Measurements from ENCODE around the gene TRPC6. TPM values are rescaled to one million over a fixed set of nuclear protein-coding genes. Genes with fewer than 3 reads are reported as not detected.

TRPC6 gene
- polyA plus RNA-seq, 1 donor from 2014 or later, result 0.11 TPM

- no peak overlapping the region for H2AFZ ChIP-seq (ENCODE audit: low read depth, low read length)
- no peak overlapping the region for H3K27ac ChIP-seq (ENCODE audit: low read length)
- no peaks in the 10 kb centered on the region for H4K20me1 ChIP-seq (ENCODE audit: insufficient read depth)
- H3K79me2 ChIP-seq (replicated peaks; ENCODE audit: insufficient read depth, low read length), result no peaks in the 10 kb centered on the region
- H3K9me3 ChIP-seq (ENCODE audit: low read length), result no peaks in the 10 kb centered on the region
- no peak overlapping the region for H3K4me2 ChIP-seq (ENCODE audit: low read length)
- no peaks in the 10 kb centered on the region for H3K9me2 ChIP-seq (ENCODE audit: insufficient read depth, low read length)
- H3K9ac ChIP-seq (ENCODE audit: low read length), result no peak overlapping the region
- no peaks in the 10 kb centered on the region for H3K36me3 ChIP-seq (ENCODE audit: insufficient read depth, low read length)
- no peak overlapping the region for H3K4me3 ChIP-seq (ENCODE audit: low read length)
- no peak for TF ChIP-seq TAF1 (IDR thresholded peaks at IDR 0.05; ENCODE audit: low read depth)
- no peak for TF ChIP-seq EP300 (conservative IDR thresholded peaks at IDR 0.05; ENCODE audit: poor library complexity, severe bottlenecking)
- TF ChIP-seq POLR2AphosphoS5 (IDR thresholded peaks at IDR 0.05), result no peak
- no peak for TF ChIP-seq EZH2 (IDR thresholded peaks at IDR 0.05; ENCODE audit: borderline replicate concordance, insufficient read depth, low read length, poor library complexity, severe bottlenecking)
- no peak for TF ChIP-seq REST (IDR thresholded peaks at IDR 0.05; ENCODE audit: borderline replicate concordance)
- TF ChIP-seq MXI1 (conservative IDR thresholded peaks at IDR 0.05; ENCODE audit: poor library complexity, severe bottlenecking), result no peak
- H3K27me3 ChIP-seq (ENCODE audit: insufficient read depth, low read depth, low read length), result no peaks in the 10 kb centered on the region
- no peaks in the 10 kb centered on the region for H3F3A ChIP-seq (ENCODE audit: insufficient read depth, low read length, poor library complexity, severe bottlenecking)
Measured at GRCh38 chr11:101523193-101523592, 60.6 kb downstream of the TRPC6 start.

GRCh38 chr11:101521821-101522220, 62.0 kb downstream of the TRPC6 start:
- TF ChIP-seq EZH2 (IDR thresholded peaks at IDR 0.05; ENCODE audit: borderline replicate concordance, insufficient read depth, low read length, poor library complexity, severe bottlenecking) (no peak), REST (IDR thresholded peaks at IDR 0.05; ENCODE audit: borderline replicate concordance) (no peak), CTCF (IDR thresholded peaks at IDR 0.05; ENCODE audit: poor library complexity, severe bottlenecking) (no peak), MXI1 (conservative IDR thresholded peaks at IDR 0.05; ENCODE audit: poor library complexity, severe bottlenecking) (no peak), EP300 (conservative IDR thresholded peaks at IDR 0.05; ENCODE audit: poor library complexity, severe bottlenecking) (no peak), RAD21 (conservative IDR thresholded peaks at IDR 0.05) (no peak), TAF1 (IDR thresholded peaks at IDR 0.05; ENCODE audit: low read depth) (no peak), POLR2AphosphoS5 (IDR thresholded peaks at IDR 0.05) (no peak), SMC3 (conservative IDR thresholded peaks at IDR 0.05; ENCODE audit: poor library complexity) (no peak)
- Histone ChIP-seq H4K20me1 (ENCODE audit: insufficient read depth) (no peaks in the 10 kb centered on the region), H3K36me3 (ENCODE audit: insufficient read depth, low read length) (no peaks in the 10 kb centered on the region), H3K9me2 (ENCODE audit: insufficient read depth, low read length) (no peaks in the 10 kb centered on the region), H3K4me3 (ENCODE audit: low read length) (no peak overlapping the region), H3K9ac (ENCODE audit: low read length) (no peak overlapping the region), H3F3A (ENCODE audit: insufficient read depth, low read length, poor library complexity, severe bottlenecking) (no peaks in the 10 kb centered on the region), H3K9me3 (ENCODE audit: low read length) (no peaks in the 10 kb centered on the region), H3K27ac (ENCODE audit: low read length) (no peak overlapping the region), H3K79me2 (replicated peaks; ENCODE audit: insufficient read depth, low read length) (no peaks in the 10 kb centered on the region), H3K27me3 (ENCODE audit: insufficient read depth, low read depth, low read length) (no peaks in the 10 kb centered on the region), H3K4me2 (ENCODE audit: low read length) (no peak overlapping the region), H2AFZ (ENCODE audit: low read depth, low read length) (no peak overlapping the region)
